ENCODE data around the gene CCM2L. TPM values are rescaled to one million over a fixed set of nuclear protein-coding genes. Genes with fewer than 3 reads are reported as not detected.

The CCM2L gene
- total RNA-seq, 2 experiments from 2014 or later = 1.4 TPM; not detected in 1

- BruUV-seq (replicated peaks) = no TSS peak
- no peaks in the 10 kb centered on the region for H3K4me1 ChIP-seq (ENCODE audit: insufficient read depth, low read length, poor library complexity, severe bottlenecking)
- intact Hi-C loops (cut with micrococcal nuclease; ENCODE audit: unreplicated experiment) = no loop called here
- no peaks in the 10 kb centered on the region for H3K79me2 ChIP-seq (ENCODE audit: insufficient read depth, low read depth, low read length)
- no peaks in the 10 kb centered on the region for H3K36me3 ChIP-seq (ENCODE audit: insufficient read depth, low read length)
- ChIA-PET POLR2A (no interaction called here), CTCF (ENCODE audit: unreplicated experiment) (no interaction called here)
- H3K4me3 ChIP-seq (ENCODE audit: low read depth, low read length, poor library complexity, severe bottlenecking) = no peak overlapping the region
- no peak overlapping the region for H2AFZ ChIP-seq (ENCODE audit: low read length)
- TF ChIP-seq CTCF (conservative IDR thresholded peaks at IDR 0.05; ENCODE audit: low read length) = no peak
- no peak for TF ChIP-seq EZH2phosphoT487 (IDR thresholded peaks at IDR 0.05; ENCODE audit: borderline replicate concordance, low read depth, low read length)
- H3K4me2 ChIP-seq (ENCODE audit: low read length) = no peak overlapping the region
- H4K20me1 ChIP-seq (ENCODE audit: insufficient read depth, low read length) = no peaks in the 10 kb centered on the region
- no peaks in the 10 kb centered on the region for H3K9me2 ChIP-seq (ENCODE audit: insufficient read depth, low read length)
- DNase-seq (ENCODE audit: low spot score) = no peak
- H3K9me3 ChIP-seq (ENCODE audit: low read length) = no peaks in the 10 kb centered on the region
- no peak overlapping the region for H3K27ac ChIP-seq (ENCODE audit: low read depth, low read length, poor library complexity, severe bottlenecking)
Observed at GRCh38 chr20:31989030-31989645, 21.1 kb upstream of the CCM2L start.

GRCh38 chr20:31990641-31991338 is 19.4 kb upstream of the CCM2L start:
- Histone ChIP-seq H2AFZ (ENCODE audit: low read length) (no peak overlapping the region), H3K9me2 (ENCODE audit: insufficient read depth, low read length) (no peaks in the 10 kb centered on the region), H3K36me3 (ENCODE audit: insufficient read depth, low read length) (no peaks in the 10 kb centered on the region), H3K9me3 (ENCODE audit: low read length) (no peaks in the 10 kb centered on the region), H3K4me2 (ENCODE audit: low read length) (no peak overlapping the region), H3K27ac (ENCODE audit: low read depth, low read length, poor library complexity, severe bottlenecking) (no peak overlapping the region), H3K79me2 (ENCODE audit: insufficient read depth, low read depth, low read length) (no peaks in the 10 kb centered on the region), H3K4me3 (ENCODE audit: low read depth, low read length, poor library complexity, severe bottlenecking) (no peak overlapping the region), H4K20me1 (ENCODE audit: insufficient read depth, low read length) (no peaks in the 10 kb centered on the region), H3K4me1 (ENCODE audit: insufficient read depth, low read length, poor library complexity, severe bottlenecking) (no peaks in the 10 kb centered on the region)
- no TSS peak for BruUV-seq (replicated peaks)
- TF ChIP-seq CTCF (conservative IDR thresholded peaks at IDR 0.05; ENCODE audit: low read length) = no peak
- TF ChIP-seq EZH2phosphoT487 (IDR thresholded peaks at IDR 0.05; ENCODE audit: borderline replicate concordance, low read depth, low read length) = no peak
- intact Hi-C loops (cut with micrococcal nuclease; ENCODE audit: unreplicated experiment) = no loop called here
- CTCF ChIA-PET (ENCODE audit: unreplicated experiment) = no interaction called here
- DNase-seq (ENCODE audit: low spot score) = no peak
- POLR2A ChIA-PET = no interaction called here

- CTCF ChIA-PET (ENCODE audit: unreplicated experiment) = no interaction called here
- Histone ChIP-seq H3K4me2 (ENCODE audit: low read length) (no peak overlapping the region), H2AFZ (ENCODE audit: low read length) (no peak overlapping the region), H4K20me1 (ENCODE audit: insufficient read depth, low read length) (no peaks in the 10 kb centered on the region), H3K4me3 (ENCODE audit: low read depth, low read length, poor library complexity, severe bottlenecking) (no peak overlapping the region), H3K79me2 (ENCODE audit: insufficient read depth, low read depth, low read length) (no peaks in the 10 kb centered on the region), H3K36me3 (ENCODE audit: insufficient read depth, low read length) (no peaks in the 10 kb centered on the region), H3K4me1 (ENCODE audit: insufficient read depth, low read length, poor library complexity, severe bottlenecking) (no peaks in the 10 kb centered on the region), H3K9me2 (ENCODE audit: insufficient read depth, low read length) (no peaks in the 10 kb centered on the region), H3K9me3 (ENCODE audit: low read length) (no peaks in the 10 kb centered on the region), H3K27ac (ENCODE audit: low read depth, low read length, poor library complexity, severe bottlenecking) (no peak overlapping the region)
- TF ChIP-seq EZH2phosphoT487 (IDR thresholded peaks at IDR 0.05; ENCODE audit: borderline replicate concordance, low read depth, low read length) = no peak
- TF ChIP-seq CTCF (conservative IDR thresholded peaks at IDR 0.05; ENCODE audit: low read length) = no peak
- BruUV-seq (replicated peaks) = no TSS peak
- intact Hi-C loops (cut with micrococcal nuclease; ENCODE audit: unreplicated experiment) = no loop called here
- DNase-seq (ENCODE audit: low spot score) = no peak
- POLR2A ChIA-PET = no interaction called here
Observed at GRCh38 chr20:31991339-31991705, 18.9 kb upstream of the CCM2L start.

All from OCI-LY7 (cell line).